Measurements from ENCODE around the gene EEFSEC. TPM values are rescaled to one million over a fixed set of nuclear protein-coding genes. Genes with fewer than 3 reads are reported as not detected.

Gene EEFSEC
- total and polyA plus RNA-seq, 2 of the 4 experiments (the other 2 are of a cell fraction), result 4.5 to 9.3 TPM

GRCh38 chr3:128111147-128111546 is 42.1 kb upstream of the EEFSEC start:
- no peak overlapping the region for H2AK9ac ChIP-seq (replicated peaks; ENCODE audit: low read depth, low read length, poor library complexity)
- BruUV-seq (replicated peaks), result no TSS peak
- H3K79me1 ChIP-seq (ENCODE audit: low read depth in 1 of 2, low read length in 2 of 2), result peaks cover 26 to 56% of the 10 kb centered on the region in 2 experiments
- no peak overlapping the region for H3K23ac ChIP-seq (ENCODE audit: low read depth, low read length)
- H3K9me1 ChIP-seq (ENCODE audit: insufficient read depth, low read length), result peaks cover 22% of the 10 kb centered on the region
- H3K27ac ChIP-seq (ENCODE audit: insufficient read depth, low read length), result no peak overlapping the region
- no peak overlapping the region for H2BK20ac ChIP-seq (ENCODE audit: low read depth, low read length)
- H3K9ac ChIP-seq (ENCODE audit: low read depth, low read length), result no peak overlapping the region
- H2AK5ac ChIP-seq (ENCODE audit: low read depth, low read length), result no peak overlapping the region
- no peak overlapping the region for H2BK5ac ChIP-seq (ENCODE audit: low read depth, low read length, poor library complexity, severe bottlenecking)
- H2BK15ac ChIP-seq (ENCODE audit: low read depth, low read length), result no peak overlapping the region
- H3K14ac ChIP-seq (replicated peaks; ENCODE audit: low read depth, low read length), result no peak overlapping the region
- in situ Hi-C loops (cut with MboI; ENCODE audit: low sequenced_read_pairs) (no loop called here), intact Hi-C loops (cut with micrococcal nuclease) (no loop called here), dilution Hi-C loops (cut with HindIII; ENCODE audit: low sequenced_read_pairs, unreplicated experiment) (no loop called here)
- TF ChIP-seq MXI1 (IDR thresholded peaks at IDR 0.05; ENCODE audit: borderline replicate concordance, low read depth, low read length) (no peak), ELK1 (IDR thresholded peaks at IDR 0.05; ENCODE audit: borderline replicate concordance, low read depth, low read length) (no peak), FOS (IDR thresholded peaks at IDR 0.05; ENCODE audit: low read depth, low read length) (no peak), MAFK (IDR thresholded peaks at IDR 0.05; ENCODE audit: low read depth, low read length) (no peak), CEBPB (IDR thresholded peaks at IDR 0.05; ENCODE audit: low read depth, low read length) (no peak), MAZ (IDR thresholded peaks at IDR 0.05; ENCODE audit: borderline replicate concordance, low read depth, low read length) (no peak)
- no peak overlapping the region for H4K91ac ChIP-seq (ENCODE audit: insufficient read depth, low read depth, low read length)
- no peak overlapping the region for H3K18ac ChIP-seq (ENCODE audit: low read depth, low read length)
- no peak overlapping the region for H2BK120ac ChIP-seq (ENCODE audit: low read depth, low read length)
- no peak overlapping the region for H4K8ac ChIP-seq (ENCODE audit: low read depth in 2 of 2, low read length in 2 of 2)
- H3K4me1 ChIP-seq (ENCODE audit: control insufficient read depth, insufficient read depth, low read length), result peaks cover 14% of the 10 kb centered on the region
- no peak overlapping the region for H2AFZ ChIP-seq (replicated peaks; ENCODE audit: low read length, poor library complexity)
- ATAC-seq (ENCODE audit: low read depth) (no peak), DNase-seq (no peak)
- H3K36me3 ChIP-seq (ENCODE audit: control insufficient read depth, insufficient read depth, low read length), result peaks cover 2% of the 10 kb centered on the region; the same call in 1 of the 2 replicates
- H3K4me3 ChIP-seq (ENCODE audit: insufficient read depth, low read depth, low read length), result no peak overlapping the region
- no peaks in the 10 kb centered on the region for H3K27me3 ChIP-seq (ENCODE audit: control insufficient read depth, insufficient read depth, low read length)
- H4K5ac ChIP-seq (ENCODE audit: low read depth, low read length), result no peak overlapping the region
- ChIA-PET CTCF (no interaction called here), POLR2A (ENCODE audit: unreplicated experiment) (no interaction called here)
- H3K56ac ChIP-seq (ENCODE audit: extremely low read depth, insufficient read depth, low read length), result no peak overlapping the region
- WGBS, 2 experiments (ENCODE audit: extremely low coverage in 2 of 2, insufficient read length in 1 of 2), result 100% methylated on average over 4 of the region's 5 CpGs; no CpG with 5 or more reads in 1 of the 2 experiments
- no peak overlapping the region for H3K4ac ChIP-seq (ENCODE audit: low read depth, low read length)
- peaks cover 7% of the 10 kb centered on the region; the same call in 1 of the 2 replicates for H4K20me1 ChIP-seq (ENCODE audit: insufficient read depth, low read length)
- H3K9me3 ChIP-seq (ENCODE audit: control insufficient read depth, insufficient read depth, low read length), result no peaks in the 10 kb centered on the region
- no peak overlapping the region for H3K4me2 ChIP-seq (ENCODE audit: low read depth, low read length)
